NOMO-1 treated with DMSO at 0.1 percent for 48 hours (cell line): Measurements from ENCODE around the gene MRPL32.

Experiments used
- DNase-seq: peaks from one replicate; lab custom pipeline; 2025; ENCODE audit not compliant: unreplicated experiment; lab: John Stamatoyannopoulos, UW

Gene MRPL32

GRCh38 chr7:42964293-42964692 lies 32.1 kb downstream of the MRPL32 start:
- no peak for DNase-seq

- DNase-seq = no peak
Observed at GRCh38 chr7:42964849-42965805, 33.0 kb downstream of the MRPL32 start.

- DNase-seq = no peak
Observed at GRCh38 chr7:42967391-42967790, 35.2 kb downstream of the MRPL32 start.

- DNase-seq = no peak
Observed at GRCh38 chr7:42972699-42973500, 40.7 kb downstream of the MRPL32 start.

GRCh38 chr7:42976371-42976770 lies 44.2 kb downstream of the MRPL32 start:
- no peak for DNase-seq

GRCh38 chr7:42978496-42978895 lies 46.3 kb downstream of the MRPL32 start:
- DNase-seq = no peak

- DNase-seq = no peak
Observed at GRCh38 chr7:42980084-42980483, 47.9 kb downstream of the MRPL32 start.

GRCh38 chr7:42980514-42980913 lies 48.3 kb downstream of the MRPL32 start:
- DNase-seq = no peak

GRCh38 chr7:42981601-42982000 lies 49.4 kb downstream of the MRPL32 start:
- peak; percentile 21 for DNase-seq

- DNase-seq = no peak
Observed at GRCh38 chr7:42982604-42983115, 50.5 kb downstream of the MRPL32 start.

GRCh38 chr7:42984137-42984536 lies 52.0 kb downstream of the MRPL32 start:
- no peak for DNase-seq

GRCh38 chr7:42986213-42986612 lies 54.0 kb downstream of the MRPL32 start:
- no peak for DNase-seq

GRCh38 chr7:42986781-42987248 lies 54.6 kb downstream of the MRPL32 start:
- DNase-seq = no peak
